Sigmoid colon (tissue), 4 donors: ENCODE results near the gene SYT8.

Experiments used
- EP300 ChIP-seq, 4 donors: sonication (generic); formaldehyde crosslinking; IDR thresholded peaks; one replicate each; pipeline ENCODE4 v1.6.1; 2017; ENCODE audit warnings: antibody characterized with exemption in 4 of 4
- POLR2A ChIP-seq, 2 donors: fragments of 450-650 bp; IDR thresholded peaks; one replicate each; pipeline ENCODE4 v1.6.1; 2016; ENCODE audit warnings: antibody characterized with exemption in 2 of 2, mild to moderate bottlenecking in 2 of 2, moderate library complexity in 2 of 2
- TF ChIP-seq, protein P1 (sequence below), 4 experiments: fragments of 450-650 bp in 3 of 4; fragments of 200-600 bp in 1 of 4; IDR thresholded peaks; one replicate each; pipeline ENCODE4 v1.5.1; 2016 to 2019; ENCODE audit warnings: antibody characterized with exemption in 4 of 4, mild to moderate bottlenecking in 3 of 4, moderate library complexity in 2 of 4

DNA sequence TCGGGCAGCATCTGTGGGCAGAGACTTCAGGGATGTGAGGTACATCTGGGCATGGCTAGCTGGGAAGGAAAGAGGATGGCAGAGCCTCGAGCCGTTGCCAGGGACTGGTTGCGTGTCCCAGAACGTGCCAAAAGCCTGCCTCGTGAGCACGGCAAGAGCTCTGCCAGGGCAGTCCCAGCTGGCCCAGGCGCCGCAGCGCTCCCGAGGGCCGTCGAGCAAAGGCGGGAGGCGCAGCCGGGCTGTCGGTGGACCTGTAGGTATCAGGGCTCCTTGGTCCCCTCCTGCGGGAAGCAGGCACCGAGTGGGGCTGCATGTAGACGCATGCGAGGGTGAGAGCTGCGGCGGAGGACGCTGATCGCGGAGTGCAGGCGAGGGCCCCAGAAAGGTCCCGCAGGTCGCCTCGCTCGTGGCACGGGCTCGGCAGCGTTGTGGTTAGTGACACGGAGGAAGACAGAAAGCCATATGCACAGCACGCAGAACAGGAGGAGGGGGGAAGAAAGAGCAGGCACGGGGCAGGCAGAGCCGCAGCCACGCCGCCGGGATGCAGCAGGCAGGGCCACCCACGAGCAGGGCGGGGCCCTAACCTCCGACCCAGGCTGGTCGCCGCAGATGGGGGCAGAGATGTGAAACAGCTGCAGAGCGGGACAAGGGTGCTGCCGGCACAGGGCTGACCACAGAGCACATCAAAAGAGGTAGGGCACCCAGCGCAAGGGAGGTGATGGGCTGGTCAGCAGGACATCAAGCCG is 36.1 kb downstream of the SYT8 start:
- TF ChIP-seq, protein P1, sequence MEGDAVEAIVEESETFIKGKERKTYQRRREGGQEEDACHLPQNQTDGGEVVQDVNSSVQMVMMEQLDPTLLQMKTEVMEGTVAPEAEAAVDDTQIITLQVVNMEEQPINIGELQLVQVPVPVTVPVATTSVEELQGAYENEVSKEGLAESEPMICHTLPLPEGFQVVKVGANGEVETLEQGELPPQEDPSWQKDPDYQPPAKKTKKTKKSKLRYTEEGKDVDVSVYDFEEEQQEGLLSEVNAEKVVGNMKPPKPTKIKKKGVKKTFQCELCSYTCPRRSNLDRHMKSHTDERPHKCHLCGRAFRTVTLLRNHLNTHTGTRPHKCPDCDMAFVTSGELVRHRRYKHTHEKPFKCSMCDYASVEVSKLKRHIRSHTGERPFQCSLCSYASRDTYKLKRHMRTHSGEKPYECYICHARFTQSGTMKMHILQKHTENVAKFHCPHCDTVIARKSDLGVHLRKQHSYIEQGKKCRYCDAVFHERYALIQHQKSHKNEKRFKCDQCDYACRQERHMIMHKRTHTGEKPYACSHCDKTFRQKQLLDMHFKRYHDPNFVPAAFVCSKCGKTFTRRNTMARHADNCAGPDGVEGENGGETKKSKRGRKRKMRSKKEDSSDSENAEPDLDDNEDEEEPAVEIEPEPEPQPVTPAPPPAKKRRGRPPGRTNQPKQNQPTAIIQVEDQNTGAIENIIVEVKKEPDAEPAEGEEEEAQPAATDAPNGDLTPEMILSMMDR (IDR thresholded peaks at IDR 0.05), result no peak
- TF ChIP-seq POLR2A (IDR thresholded peaks at IDR 0.05), result no peak
- no peak for TF ChIP-seq EP300 (IDR thresholded peaks at IDR 0.05)
